ENCODE measurements around the gene NRG3.

DNA sequence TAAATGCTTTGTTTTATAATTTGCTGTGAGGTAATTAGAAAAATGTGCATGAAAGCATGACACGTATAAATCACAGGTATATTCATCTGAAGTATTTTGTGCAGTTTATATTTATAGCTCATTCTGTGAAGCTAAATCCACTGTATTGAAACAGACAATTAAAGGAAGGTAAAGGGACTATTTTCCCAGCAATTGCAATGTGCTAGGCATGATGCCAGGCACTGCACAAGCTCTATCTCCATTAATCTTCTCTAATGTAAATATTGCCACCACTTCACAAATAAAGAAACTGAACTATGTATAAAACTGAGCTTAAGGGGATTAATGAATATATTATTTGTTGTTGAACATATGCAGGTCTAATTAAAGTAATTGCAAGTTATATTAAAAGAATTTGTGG, 1012.5 kb downstream of the NRG3 start:
- no peak for TF ChIP-seq ZNF274 (IDR thresholded peaks at IDR 0.05; ENCODE audit: low read depth, low read length)
- no peak for TF ChIP-seq YY1 (IDR thresholded peaks at IDR 0.05; ENCODE audit: insufficient read depth, insufficient read length)
- TF ChIP-seq SUZ12 (IDR thresholded peaks at IDR 0.05; ENCODE audit: extremely low read depth, insufficient read depth, insufficient read length): no peak

Measured in NT2/D1 (cell line).